ENCODE measurements around the gene FIG4.
"Not testable (repeated sequence)": the region's sequence is repeated elsewhere in the genome, so short reads cannot be mapped to it uniquely, and the experiment has no call there.

FIG4 gene

GRCh38 chr6:109701221-109701620 lies 10.1 kb downstream of the FIG4 start:
- no peak for DNase-seq (ENCODE audit: low read depth)
- TF ChIP-seq CTCF (IDR thresholded peaks at IDR 0.05; ENCODE audit: low read depth, low read length, missing control alignments), result no peak
- no peak overlapping the region for H3K4me3 ChIP-seq (ENCODE audit: low read depth, low read length)
- in situ Hi-C loops (cut with HindIII; ENCODE audit: low sequenced_read_pairs), result loop anchor here (25.0 kb wide), 2 partner anchors 361 to 686 kb away; no protein-coding TSS in a partner anchor

GRCh38 chr6:109701774-109702173 lies 10.7 kb downstream of the FIG4 start:
- no peak for DNase-seq (ENCODE audit: low read depth)
- no peak for TF ChIP-seq CTCF (IDR thresholded peaks at IDR 0.05; ENCODE audit: low read depth, low read length, missing control alignments)
- in situ Hi-C loops (cut with HindIII; ENCODE audit: low sequenced_read_pairs), result loop anchor here (25.0 kb wide), 2 partner anchors 361 to 686 kb away; no protein-coding TSS in a partner anchor
- H3K4me3 ChIP-seq (ENCODE audit: low read depth, low read length), result no peak overlapping the region

GRCh38 chr6:109702791-109703190 lies 11.7 kb downstream of the FIG4 start:
- in situ Hi-C loops (cut with HindIII; ENCODE audit: low sequenced_read_pairs), result loop anchor here (25.0 kb wide), 2 partner anchors 360 to 685 kb away; no protein-coding TSS in a partner anchor
- no peak for TF ChIP-seq CTCF (IDR thresholded peaks at IDR 0.05; ENCODE audit: low read depth, low read length, missing control alignments)
- DNase-seq (ENCODE audit: low read depth), result no peak
- H3K4me3 ChIP-seq (ENCODE audit: low read depth, low read length), result no peak overlapping the region

- in situ Hi-C loops (cut with HindIII; ENCODE audit: low sequenced_read_pairs), result loop anchor here (25.0 kb wide), 2 partner anchors 357 to 682 kb away; no protein-coding TSS in a partner anchor
- DNase-seq (ENCODE audit: low read depth), result peak; percentile 86
- H3K4me3 ChIP-seq (ENCODE audit: low read depth, low read length), result no peak overlapping the region
- peak; percentile 94 for TF ChIP-seq CTCF (IDR thresholded peaks at IDR 0.05; ENCODE audit: low read depth, low read length, missing control alignments)
Observed at GRCh38 chr6:109705258-109705657, 14.2 kb downstream of the FIG4 start.

GRCh38 chr6:109706513-109706912 lies 15.4 kb downstream of the FIG4 start:
- no peak for TF ChIP-seq CTCF (IDR thresholded peaks at IDR 0.05; ENCODE audit: low read depth, low read length, missing control alignments)
- in situ Hi-C loops (cut with HindIII; ENCODE audit: low sequenced_read_pairs), result loop anchor here (25.0 kb wide), 2 partner anchors 356 to 681 kb away; no protein-coding TSS in a partner anchor
- no peak overlapping the region for H3K4me3 ChIP-seq (ENCODE audit: low read depth, low read length)
- no peak for DNase-seq (ENCODE audit: low read depth)

- in situ Hi-C loops (cut with HindIII; ENCODE audit: low sequenced_read_pairs), result loop anchor here (25.0 kb wide), 2 partner anchors 354 to 679 kb away; no protein-coding TSS in a partner anchor
- not testable (repeated sequence) for H3K4me3 ChIP-seq (ENCODE audit: low read depth, low read length); DNase-seq (ENCODE audit: low read depth)
Observed at GRCh38 chr6:109708099-109708498, 17.0 kb downstream of the FIG4 start.

- in situ Hi-C loops (cut with HindIII; ENCODE audit: low sequenced_read_pairs), result loop anchor here (25.0 kb wide), 2 partner anchors 349 to 674 kb away; no protein-coding TSS in a partner anchor
- no peak for TF ChIP-seq CTCF (IDR thresholded peaks at IDR 0.05; ENCODE audit: low read depth, low read length, missing control alignments)
- no peak for DNase-seq (ENCODE audit: low read depth)
- no peak overlapping the region for H3K4me3 ChIP-seq (ENCODE audit: low read depth, low read length)
Observed at GRCh38 chr6:109713097-109713496, 22.0 kb downstream of the FIG4 start.
